Activated CD8-positive, alpha-beta T cell treated with anti-CD3 and anti-CD28 coated beads for 36 hours (primary cell): ENCODE data around the gene IL22RA2. TPM values are rescaled to one million over a fixed set of nuclear protein-coding genes. Genes with fewer than 3 reads are reported as not detected.
A peak's percentile ranks its signal among the peaks of the same experiment; 100 is the strongest.

Experiments used
- ATAC-seq: fragments of 200-7000 bp; cut with Tn5 transposase; one replicate; pipeline ENCODE4 v1.10.0; 2021; ENCODE audit warnings: mild to moderate bottlenecking, moderate library complexity
- CTCF ChIA-PET: fragments of 350-600 bp; sonication (Branson Sonifier 250); formaldehyde crosslinking; loops from one replicate; lab custom pipeline; 2021; ENCODE audit warnings: antibody characterized with exemption; lab: Charles Lee
- POLR2A ChIA-PET: fragments of 350-600 bp; sonication (Branson Sonifier 250); formaldehyde crosslinking; loops from one replicate; lab custom pipeline; 2021; ENCODE audit warnings: antibody characterized with exemption; lab: Charles Lee
- DNase-seq: peaks from one replicate; pipeline ENCODE4 v3.0.0-alpha.2; 2020
- H3K27ac Mint-ChIP-seq: one replicate; pipeline ENCODE4 v1.8.0; 2021; ENCODE audit warnings: mild to moderate bottlenecking, mixed read lengths
- H3K27me3 Mint-ChIP-seq: one replicate; pipeline ENCODE4 v1.8.0; 2021; ENCODE audit warnings: mixed read lengths
- H3K36me3 Mint-ChIP-seq: one replicate; pipeline ENCODE4 v1.8.0; 2021; ENCODE audit warnings: low read depth, mixed read lengths
- H3K4me1 Mint-ChIP-seq: one replicate; pipeline ENCODE4 v1.8.0; 2021; ENCODE audit warnings: low read depth, mixed read lengths
- H3K4me3 Mint-ChIP-seq: one replicate; pipeline ENCODE4 v1.8.0; 2021; ENCODE audit warnings: mild to moderate bottlenecking, moderate library complexity, mixed read lengths
- H3K9me3 Mint-ChIP-seq: one replicate; pipeline ENCODE4 v1.8.0; 2021; ENCODE audit warnings: mixed read lengths
- intact Hi-C: fragments of 100-400 bp; cut with micrococcal nuclease; formaldehyde crosslinking; loops from one replicate; pipeline ENCODE4 v1.10.0; 2022
- total RNA-seq, 2 experiments: library from RNA; stranded (reverse); gene quantifications; one replicate each; pipeline ENCODE4 v1.2.3, GENCODE V29; 2021
- TF ChIP-seq, protein P1 (sequence below): fragments of 200-600 bp; IDR thresholded peaks from one replicate; pipeline ENCODE4 v1.8.0; 2022; ENCODE audit warnings: antibody characterized with exemption, mild to moderate bottlenecking

Gene IL22RA2
- total RNA-seq, 2 experiments from 2014 or later = not detected

- POLR2A ChIA-PET = no interaction called here
- H3K4me3 Mint-ChIP-seq = no peak overlapping the region
- H3K36me3 Mint-ChIP-seq = no peaks in the 10 kb centered on the region
- CTCF ChIA-PET = interaction anchor here (2.0 kb wide), 1 partner anchor 12 kb away, joined by 8 read pairs; no protein-coding TSS in a partner anchor
- DNase-seq (no peak), ATAC-seq (no peak)
- no peaks in the 10 kb centered on the region for H3K27me3 Mint-ChIP-seq
- H3K27ac Mint-ChIP-seq = no peak overlapping the region
- H3K9me3 Mint-ChIP-seq = peaks cover 6% of the 10 kb centered on the region
- TF ChIP-seq, protein P1, sequence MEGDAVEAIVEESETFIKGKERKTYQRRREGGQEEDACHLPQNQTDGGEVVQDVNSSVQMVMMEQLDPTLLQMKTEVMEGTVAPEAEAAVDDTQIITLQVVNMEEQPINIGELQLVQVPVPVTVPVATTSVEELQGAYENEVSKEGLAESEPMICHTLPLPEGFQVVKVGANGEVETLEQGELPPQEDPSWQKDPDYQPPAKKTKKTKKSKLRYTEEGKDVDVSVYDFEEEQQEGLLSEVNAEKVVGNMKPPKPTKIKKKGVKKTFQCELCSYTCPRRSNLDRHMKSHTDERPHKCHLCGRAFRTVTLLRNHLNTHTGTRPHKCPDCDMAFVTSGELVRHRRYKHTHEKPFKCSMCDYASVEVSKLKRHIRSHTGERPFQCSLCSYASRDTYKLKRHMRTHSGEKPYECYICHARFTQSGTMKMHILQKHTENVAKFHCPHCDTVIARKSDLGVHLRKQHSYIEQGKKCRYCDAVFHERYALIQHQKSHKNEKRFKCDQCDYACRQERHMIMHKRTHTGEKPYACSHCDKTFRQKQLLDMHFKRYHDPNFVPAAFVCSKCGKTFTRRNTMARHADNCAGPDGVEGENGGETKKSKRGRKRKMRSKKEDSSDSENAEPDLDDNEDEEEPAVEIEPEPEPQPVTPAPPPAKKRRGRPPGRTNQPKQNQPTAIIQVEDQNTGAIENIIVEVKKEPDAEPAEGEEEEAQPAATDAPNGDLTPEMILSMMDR = no peak
- H3K4me1 Mint-ChIP-seq = peaks cover 15% of the 10 kb centered on the region
- intact Hi-C loops = no loop called here
These were observed 67.3 kb downstream of the IL22RA2 start for GRCh38 chr6:137106183-137106582.

DNA sequence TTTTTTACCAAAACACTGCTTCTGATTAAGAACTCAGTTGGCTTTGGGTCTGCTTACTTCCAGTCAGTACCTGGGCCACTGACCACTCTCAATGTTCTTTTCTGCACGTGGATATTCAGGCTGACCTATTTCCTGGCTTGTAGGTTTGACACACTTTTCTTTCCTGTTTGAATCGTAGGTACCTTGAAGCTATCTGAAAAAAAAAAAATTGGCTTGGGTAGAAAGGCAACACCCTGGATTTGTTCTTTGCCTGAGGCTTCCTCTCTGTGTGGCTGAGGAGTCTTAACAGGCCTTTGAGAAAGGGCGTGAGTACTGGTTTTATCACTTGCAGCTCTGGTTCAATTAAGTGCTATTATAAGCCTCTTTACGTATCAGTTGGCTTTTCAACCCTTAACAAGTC, 68.1 kb downstream of the IL22RA2 start:
- intact Hi-C loops = no loop called here
- H3K27ac Mint-ChIP-seq = no peak overlapping the region
- peaks cover 15% of the 10 kb centered on the region for H3K4me1 Mint-ChIP-seq
- no peak overlapping the region for H3K4me3 Mint-ChIP-seq
- TF ChIP-seq, protein P1 = no peak
- ChIA-PET POLR2A (no interaction called here), CTCF (interaction anchor here (0.6 to 2.0 kb wide), 2 partner anchors 10 to 11 kb away, joined by 3 to 8 read pairs; no protein-coding TSS in a partner anchor)
- peaks cover 6% of the 10 kb centered on the region for H3K9me3 Mint-ChIP-seq
- H3K27me3 Mint-ChIP-seq = no peaks in the 10 kb centered on the region
- H3K36me3 Mint-ChIP-seq = no peaks in the 10 kb centered on the region
- DNase-seq = no peak
- no peak for ATAC-seq

DNA sequence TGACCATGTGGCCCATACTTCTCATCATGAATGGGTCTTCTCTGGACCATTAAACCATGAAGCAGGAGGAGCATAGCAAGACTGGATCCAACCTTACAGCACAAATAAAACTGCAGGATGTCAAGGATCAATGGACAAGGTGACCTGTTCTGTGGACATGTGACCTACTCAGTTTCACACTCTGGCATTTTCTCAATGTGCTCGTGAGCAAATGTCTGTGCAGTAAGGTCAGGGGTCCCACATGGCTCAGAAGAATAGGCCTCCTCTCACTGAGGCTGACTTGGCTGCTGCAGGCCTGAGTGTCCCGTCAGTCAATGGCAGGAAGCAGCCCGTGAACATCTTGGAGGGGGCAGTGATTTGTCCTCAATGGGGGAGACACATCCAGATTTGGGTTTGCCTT, 68.5 kb downstream of the IL22RA2 start:
- Mint-ChIP-seq H3K9me3 (peaks cover 6% of the 10 kb centered on the region), H3K36me3 (no peaks in the 10 kb centered on the region), H3K27me3 (no peaks in the 10 kb centered on the region), H3K27ac (no peak overlapping the region), H3K4me1 (peaks cover 15% of the 10 kb centered on the region), H3K4me3 (no peak overlapping the region)
- ATAC-seq (no peak), DNase-seq (no peak)
- ChIA-PET CTCF (interaction anchor here (2.0 to 2.8 kb wide), 2 partner anchors 11 kb away, joined by 8 to 9 read pairs; no protein-coding TSS in a partner anchor), POLR2A (no interaction called here)
- intact Hi-C loops = no loop called here
- TF ChIP-seq, protein P1 = no peak

DNA sequence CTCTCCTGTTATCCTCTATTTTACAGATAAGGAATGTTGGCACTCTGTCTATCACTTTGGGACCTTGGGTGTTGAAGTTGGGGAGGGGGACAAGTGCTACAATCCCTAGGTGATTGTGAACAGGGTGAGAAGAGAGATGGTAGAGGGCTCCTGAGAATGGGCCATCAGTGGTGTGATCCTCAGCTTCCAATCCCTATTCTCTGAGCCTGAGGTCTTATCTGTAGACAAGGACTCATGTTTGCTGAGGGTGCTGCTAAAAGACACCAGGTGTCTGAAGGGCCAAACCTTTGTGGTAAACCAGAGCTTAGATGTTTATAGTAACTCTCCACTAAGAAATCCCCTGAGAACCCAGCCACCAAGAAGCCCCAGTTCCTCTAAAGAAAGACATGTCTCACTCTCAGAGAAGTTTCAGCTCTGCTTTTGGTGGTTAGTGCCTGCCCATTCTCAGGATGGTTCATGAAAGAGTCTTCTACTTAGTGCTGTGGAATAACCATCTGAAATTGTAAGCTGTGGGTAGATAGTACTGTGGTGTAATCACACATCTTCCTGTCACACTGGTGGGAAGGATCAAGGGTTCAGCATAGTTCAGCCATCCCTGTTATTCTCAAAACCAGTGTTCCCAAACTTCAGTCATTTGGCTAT, 70.5 kb downstream of the IL22RA2 start:
- no peaks in the 10 kb centered on the region for H3K9me3 Mint-ChIP-seq
- DNase-seq = peak; percentile 58
- TF ChIP-seq, protein P1 = no peak
- intact Hi-C loops = no loop called here
- peak overlapping the region; percentile 47 for H3K27ac Mint-ChIP-seq
- H3K4me3 Mint-ChIP-seq = no peak overlapping the region
- ChIA-PET CTCF (interaction anchor here (0.9 to 2.8 kb wide), 3 partner anchors 9 to 487 kb away, joined by 3 to 9 read pairs (median 3); no protein-coding TSS in a partner anchor), POLR2A (no interaction called here)
- peaks cover 20% of the 10 kb centered on the region for H3K4me1 Mint-ChIP-seq
- ATAC-seq = peak; percentile 87
- H3K36me3 Mint-ChIP-seq = no peaks in the 10 kb centered on the region
- H3K27me3 Mint-ChIP-seq = no peaks in the 10 kb centered on the region
